IPS-NIHi11 (cell line): Measurements from ENCODE around the gene ARHGAP21.
"Not testable (repeated sequence)": the region's sequence is repeated elsewhere in the genome, so short reads cannot be mapped to it uniquely, and the experiment has no call there.

Experiments
- DNase-seq: peaks from one replicate; pipeline ENCODE4 v3.0.0; 2012; ENCODE audit warnings: mixed read lengths, low spot score

ARHGAP21 gene

DNA sequence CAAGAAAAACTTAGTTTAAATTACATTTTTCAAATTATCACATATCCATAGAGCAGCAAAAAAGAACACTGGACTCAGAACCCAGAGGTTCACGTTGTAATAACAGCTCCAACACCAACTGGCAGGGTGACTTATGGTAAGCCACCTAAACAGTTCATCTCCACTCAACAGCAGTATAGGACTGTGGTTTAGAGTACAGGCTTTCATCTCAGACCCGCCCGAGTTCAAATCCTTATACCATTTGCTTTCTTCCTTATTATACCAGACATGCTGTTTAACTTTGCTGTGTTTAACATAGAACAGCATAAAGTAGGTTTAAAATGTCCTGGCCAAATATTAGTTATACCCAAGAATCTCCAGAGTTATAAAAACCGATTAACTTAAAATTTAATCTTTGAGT, 97.9 kb downstream of the ARHGAP21 start:
- DNase-seq, result no peak

DNA sequence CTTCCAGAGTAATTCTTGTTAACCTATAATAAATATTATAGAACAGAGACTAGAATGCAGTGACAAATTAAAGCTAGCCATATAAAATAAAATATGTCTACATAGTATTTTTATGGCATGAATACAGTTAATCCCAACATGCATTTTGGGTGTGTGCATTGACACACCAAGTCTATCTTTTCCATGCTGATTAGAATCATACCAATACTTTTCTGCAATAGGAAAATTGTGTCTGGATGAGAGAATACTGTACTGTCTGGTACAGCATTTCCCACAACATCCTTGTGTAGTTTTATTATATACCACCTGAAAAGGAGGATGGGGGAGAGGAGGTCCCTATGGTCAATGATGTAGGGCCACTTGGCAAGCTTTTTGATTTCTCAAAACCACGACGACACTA, 100.3 kb downstream of the ARHGAP21 start:
- no peak for DNase-seq

DNA sequence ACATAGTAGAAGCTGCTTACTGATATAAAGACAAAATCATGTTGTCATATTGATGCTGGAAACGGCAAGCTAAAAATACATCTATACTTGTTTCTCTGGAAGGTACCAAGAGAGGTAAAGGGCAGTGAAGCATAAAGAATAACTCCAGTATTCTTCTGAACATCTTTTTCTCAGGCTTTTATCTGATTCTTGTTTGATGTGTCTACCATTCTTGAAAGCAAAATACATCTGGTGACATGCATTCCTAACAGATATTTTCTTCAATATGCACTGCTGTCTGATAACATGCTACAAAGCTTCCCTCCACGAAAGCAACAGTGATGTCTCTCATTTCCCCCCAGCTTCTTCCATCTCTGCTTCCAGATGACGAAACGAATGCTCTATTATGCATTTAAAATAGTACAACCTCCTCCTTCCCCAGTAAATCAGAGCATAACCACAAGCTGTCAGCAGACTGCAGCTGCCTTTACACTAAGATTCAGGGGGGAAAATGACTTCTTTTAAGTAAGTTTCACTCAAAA, 100.8 kb downstream of the ARHGAP21 start:
- DNase-seq, result no peak

DNA sequence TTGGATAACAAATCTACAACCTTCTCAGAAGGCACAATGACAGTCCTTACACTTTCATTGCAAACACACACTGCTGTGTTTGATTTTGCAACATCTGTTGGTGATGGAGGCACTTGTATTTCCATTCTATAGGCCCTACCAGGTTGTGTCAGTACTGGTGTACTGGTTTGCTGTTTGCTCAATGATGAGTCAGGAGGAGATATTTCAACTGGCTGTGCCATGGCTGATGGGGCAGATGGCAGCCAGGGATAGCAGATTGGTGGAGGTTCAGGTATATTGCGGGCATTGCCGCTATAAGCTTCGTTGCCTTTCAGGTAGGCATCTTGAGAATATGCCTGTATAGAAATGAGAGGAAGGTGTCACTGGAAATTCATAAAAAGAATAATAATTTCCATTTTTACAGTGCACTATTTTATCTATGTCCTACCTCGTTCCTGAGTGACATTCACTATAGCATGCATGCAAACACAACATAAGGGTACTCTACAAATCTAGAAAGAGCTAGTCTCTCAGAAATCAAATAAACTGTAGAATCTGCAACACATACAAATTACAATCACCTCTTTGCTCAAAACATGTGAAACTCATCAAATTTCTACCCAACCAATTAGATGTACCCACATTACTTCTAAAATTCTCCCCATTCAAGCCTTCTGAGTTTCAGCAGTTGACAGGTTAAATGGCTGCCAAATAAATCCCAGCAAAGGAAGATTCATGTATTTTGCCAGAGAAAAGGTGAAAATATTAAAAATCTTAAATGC, 102.5 kb downstream of the ARHGAP21 start:
- not testable (repeated sequence) for DNase-seq

DNA sequence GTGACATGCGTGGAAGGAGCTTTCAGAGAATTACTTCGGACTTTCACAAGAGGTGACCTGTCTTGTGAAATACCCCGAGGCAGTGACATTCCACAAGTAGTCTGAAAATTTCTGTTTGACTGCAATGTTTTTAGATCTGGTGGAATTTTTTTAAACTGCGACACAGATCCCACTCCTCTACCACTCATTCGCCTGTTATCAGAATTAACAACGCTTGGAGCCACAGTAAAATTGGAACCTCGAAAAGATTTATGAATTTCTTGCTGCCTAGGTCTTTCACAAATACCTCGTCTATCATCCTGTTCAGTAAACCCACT, 103.7 kb downstream of the ARHGAP21 start:
- not testable (repeated sequence) for DNase-seq

DNA sequence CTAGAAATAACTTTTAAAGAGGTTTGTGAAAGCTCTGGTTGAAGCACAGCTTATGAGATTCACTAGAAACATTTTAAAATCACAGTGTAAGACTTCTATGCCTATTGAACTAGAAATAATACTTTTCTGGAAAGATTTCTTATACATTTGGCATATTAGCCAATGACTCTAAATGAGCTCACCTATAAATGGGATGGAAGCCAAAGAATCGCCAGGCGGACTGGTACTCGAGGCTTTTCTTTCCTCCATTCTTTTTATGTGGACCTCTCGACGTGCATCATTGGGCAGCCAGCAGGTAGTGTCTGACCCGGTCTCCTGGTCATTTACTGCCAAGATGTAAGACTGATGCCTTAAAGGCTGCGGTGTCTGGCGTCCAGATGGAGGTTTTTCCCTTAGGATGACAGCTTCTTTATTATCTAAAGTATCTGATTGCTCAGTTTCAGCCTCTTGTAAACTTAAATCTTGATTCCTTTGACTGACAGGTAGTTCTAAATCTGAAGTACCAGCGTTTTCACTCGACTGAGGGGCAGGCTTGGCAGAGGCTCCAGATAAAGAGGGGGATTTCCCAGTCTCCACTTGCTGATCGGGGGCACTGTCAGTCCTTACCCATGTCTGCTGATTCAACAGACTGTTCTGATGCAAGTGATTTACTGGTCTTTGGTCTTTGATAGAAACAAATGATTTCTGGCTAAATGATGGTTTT, 104.2 kb downstream of the ARHGAP21 start:
- not testable (repeated sequence) for DNase-seq

DNA sequence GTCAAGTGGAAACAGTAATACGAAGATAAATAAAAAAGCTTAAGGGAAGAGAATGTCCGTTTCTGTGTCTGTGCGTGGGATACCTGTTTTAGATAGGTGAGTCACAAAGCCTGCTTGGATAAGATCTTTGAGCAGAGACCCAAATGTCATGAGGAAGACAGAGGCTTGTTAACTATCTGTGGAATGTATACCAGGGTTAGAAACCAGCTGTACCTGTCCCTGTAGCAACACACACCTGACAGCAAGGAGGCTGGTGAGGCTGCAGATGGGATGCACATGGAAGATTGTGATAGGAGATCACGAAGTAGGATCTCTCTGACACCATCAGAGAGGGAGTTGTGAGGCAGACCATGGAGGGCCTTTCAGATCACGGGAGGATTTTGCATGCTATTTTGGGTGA, 105.3 kb downstream of the ARHGAP21 start:
- no peak for DNase-seq

DNA sequence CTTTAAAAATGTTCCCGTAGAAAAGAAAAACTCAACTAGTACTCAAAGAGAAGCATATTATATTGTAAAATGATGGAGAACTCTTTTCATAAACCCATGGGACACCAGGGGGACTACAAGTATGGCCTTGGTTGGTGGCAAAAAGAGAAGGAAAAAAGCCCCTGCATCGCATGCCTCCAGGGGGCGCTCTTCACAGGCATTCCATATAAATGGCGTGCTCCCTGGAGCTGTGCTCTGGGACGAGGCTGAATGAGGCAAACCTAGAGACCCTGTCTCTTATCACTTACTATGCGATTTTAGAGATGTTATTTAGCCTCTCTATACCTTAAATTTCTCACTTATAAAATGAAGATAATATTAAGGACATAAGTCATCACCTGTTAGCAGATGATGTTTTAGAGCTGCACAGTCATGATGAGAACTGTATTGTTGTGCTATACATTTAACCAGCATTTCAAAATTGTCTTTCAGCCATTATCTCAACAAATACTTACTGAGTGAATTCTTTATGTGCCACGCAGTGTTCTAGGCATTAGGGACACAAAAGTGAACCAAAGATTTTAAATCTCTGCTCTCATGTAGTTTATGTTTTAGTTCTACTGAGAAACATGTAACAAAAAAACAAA, 105.8 kb downstream of the ARHGAP21 start:
- DNase-seq, result peak; percentile 68

DNA sequence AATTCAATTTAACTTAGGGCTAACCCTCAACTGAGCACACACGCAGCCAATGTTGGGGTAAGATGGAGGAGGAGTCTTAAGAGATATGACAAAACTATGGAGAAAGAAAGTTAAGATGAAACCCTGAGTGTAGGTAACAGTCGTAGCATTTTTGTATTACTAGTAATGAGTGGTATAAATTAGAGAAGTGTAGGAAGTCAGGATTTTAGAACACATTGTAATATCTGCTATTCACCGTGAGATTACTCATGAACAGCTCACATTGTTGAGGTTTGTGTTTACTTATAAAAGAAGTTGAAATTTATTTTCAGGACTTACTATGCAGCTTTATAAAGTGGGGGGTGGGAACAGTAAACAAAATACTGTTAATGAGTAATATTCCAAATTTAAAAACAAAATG, 107.2 kb downstream of the ARHGAP21 start:
- DNase-seq, result no peak

DNA sequence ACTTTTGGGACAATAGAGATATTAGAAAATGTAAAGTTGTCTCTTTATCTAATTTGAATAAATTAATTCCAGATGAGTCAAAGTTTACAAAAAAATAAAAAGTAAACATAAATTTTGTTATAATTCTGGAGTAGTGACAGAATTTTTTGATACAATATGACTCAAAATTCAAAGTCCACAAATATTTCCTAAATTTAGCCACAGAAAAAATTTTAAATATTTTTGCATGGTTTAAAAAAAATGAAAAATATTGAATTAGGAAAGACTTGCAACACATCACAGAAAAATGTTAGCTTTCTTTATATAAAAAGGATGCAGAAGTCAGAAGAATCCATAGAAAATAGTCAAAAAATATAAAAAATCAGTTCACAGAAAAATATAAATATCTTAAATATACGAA, 117.7 kb downstream of the ARHGAP21 start:
- DNase-seq, result no peak

DNA sequence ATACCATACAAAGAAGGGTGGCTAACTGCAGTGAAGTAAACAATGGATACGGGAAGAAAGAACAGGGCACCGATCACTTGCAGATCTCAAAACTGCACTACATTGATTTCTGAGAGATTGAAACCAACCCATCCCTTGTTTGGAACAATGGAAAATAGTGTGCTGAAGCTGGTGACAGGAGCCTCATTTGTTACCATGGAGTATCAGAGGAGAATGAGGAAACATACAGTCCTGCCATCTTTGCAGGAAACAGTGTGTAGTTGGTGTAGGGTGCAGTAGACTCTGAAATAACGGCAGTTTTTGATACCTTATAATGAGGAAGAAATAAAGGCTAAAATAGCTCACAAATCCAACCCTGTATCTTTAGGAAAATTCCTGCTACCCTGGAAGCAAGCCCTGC, 118.5 kb downstream of the ARHGAP21 start:
- no peak for DNase-seq

DNA sequence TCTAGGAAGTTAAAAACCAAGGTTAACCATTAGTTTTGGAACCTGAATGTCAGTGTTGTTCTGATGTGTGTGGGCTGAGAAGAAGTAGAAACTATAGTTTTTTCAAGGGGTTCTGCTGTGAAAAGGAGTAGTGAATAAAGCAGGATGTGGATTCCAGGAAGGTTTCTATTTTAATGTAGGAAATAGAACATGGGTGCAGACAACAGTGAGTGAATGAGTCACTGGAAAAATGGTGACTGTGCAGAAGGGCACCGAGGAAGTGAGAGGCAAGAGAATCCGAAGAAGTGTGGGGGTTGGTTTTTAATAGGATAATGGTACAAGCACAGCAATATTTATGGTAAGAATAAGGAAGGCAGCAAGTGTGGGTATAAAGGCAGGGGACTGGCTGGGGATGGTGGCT, 120.4 kb downstream of the ARHGAP21 start:
- DNase-seq, result no peak

DNA sequence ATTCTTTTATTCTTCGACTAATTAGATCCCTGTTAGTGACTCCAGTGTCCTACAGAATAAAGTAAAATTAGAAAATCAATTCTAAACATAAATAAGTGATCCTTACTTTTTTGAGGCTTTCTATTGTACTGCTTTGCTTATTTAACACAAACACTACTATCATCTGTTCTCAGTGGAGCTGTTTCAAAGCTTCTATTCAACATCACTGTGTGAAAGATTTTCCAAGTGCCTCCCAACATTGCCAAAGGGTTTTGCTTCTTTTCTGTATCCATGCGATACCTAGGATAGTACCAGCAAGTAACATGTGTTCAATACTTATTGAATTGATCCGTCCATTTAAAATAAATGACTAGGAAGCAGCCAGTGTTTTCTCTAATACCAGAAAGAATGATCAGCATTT, 125.7 kb downstream of the ARHGAP21 start:
- DNase-seq, result no peak

DNA sequence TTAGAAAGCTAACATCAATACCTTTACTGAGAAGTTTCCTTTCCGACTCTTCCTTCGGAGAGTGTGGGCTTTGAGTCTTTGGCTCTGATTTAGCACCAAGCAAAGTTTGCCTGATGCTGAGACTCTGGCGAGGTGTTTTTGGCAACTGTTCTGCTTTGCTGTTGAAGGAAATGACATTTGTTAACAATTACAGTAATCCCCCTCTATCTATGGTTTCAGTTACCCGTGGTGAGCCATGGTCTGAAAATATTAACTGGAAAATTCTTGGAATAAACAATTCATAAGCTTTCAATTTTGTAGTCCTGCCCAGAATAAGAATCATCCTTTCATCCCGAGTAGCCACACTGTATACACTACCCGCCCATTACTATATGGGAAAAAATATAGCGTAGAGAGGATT, 126.3 kb downstream of the ARHGAP21 start:
- DNase-seq, result no peak

DNA sequence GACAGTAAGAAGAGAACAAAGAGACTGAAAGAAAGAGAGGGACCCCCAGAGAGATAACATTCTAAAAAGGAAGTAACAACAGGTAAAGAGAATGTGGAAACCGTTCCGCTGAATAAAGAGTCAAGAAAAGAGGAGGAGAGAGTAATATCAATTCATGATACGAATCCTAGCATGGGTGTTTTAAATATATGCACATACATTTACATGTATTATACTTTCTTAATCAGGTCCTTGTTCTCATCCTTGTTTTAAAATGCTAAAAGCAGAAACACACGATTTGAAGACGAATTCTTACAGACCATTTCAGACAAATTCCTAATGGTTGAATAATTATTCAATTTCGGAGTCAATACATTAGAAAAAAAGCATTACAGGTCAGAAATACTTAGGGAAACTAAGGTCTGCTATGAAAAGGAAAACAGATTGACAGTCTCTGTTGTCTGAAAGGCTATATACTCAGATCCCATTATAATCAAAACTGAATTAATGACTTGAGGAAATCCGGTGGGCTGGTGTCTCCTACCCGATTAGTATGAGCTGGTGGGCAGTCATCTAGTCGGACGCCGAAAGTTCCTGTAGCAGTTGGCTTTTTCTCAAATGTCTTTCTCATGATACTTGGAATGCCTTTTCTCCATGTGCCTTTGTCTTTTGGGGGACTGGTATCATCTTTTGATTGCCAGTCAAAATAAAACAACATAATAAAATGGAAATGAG, 127.3 kb downstream of the ARHGAP21 start:
- DNase-seq, result no peak

DNA sequence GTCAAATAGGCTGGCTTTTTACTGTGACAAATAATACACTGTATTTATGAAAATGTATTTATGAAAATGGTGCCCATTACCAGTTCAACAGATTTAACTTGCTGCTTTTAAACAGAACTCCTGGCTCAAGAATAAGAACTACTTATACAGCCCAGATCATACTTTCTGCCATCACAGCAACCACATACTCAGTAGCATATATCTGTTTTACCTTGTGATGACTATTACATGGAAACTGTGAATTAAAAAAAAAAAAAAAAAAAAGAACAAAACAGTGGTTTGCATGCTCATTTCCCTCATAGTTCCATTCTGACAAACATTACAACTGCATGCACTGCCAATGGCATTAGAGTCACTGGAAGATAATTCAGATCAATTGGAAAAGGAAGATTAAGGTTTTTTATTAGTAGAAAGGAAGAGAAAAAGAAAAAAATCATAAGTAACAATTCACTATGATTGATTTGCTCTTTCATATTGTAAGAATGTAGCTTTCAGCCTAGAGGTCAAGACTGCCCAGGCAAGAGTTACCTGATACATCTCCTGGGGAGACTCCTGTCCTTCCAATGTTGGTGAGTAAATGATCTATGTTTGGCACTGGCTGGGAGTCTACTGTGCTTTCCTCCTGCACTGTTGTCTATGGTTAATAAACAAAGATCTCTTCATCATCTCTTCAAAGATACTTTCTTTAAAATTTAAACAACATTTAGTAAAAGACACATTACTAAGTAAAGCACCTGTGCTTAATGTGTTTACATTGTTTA, 132.8 kb downstream of the ARHGAP21 start:
- DNase-seq, result no peak

DNA sequence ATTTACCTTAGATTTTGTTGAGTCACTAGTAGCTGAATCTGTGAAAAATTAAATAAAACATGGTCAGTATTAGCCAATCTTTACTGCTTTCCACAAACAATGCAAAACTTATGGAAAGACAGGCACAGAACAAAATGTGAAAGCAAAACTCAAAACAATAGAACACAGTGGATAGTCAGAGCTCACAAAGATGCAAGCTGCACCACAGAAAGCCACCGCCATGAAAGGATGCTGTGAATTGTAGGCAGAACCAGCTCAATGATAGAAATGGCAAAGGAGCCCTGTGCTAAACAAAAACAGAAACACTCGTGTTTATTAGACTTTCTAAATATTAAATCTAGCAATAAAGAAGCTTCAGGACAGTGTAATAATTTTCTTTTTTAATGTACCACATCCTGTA, 134.4 kb downstream of the ARHGAP21 start:
- no peak for DNase-seq

DNA sequence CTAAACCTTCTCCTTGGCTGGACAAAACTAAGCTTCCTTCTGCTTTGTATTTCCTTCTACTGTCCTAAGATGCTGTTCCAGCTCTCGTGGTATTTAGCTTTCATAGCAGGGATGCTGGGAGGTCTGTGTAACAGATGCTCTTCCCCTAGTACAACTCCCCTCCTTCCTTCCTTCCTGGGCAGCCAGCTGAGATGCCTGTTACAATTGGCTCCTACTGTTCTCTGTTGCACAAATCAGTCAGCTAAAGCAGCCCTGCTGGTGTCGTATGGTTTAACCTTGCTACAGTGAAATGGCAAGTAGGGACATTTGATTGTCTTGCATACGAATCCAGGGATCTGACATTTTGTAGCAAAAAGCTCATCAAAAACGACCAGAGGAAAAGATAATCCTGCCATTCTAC, 143.8 kb downstream of the ARHGAP21 start:
- peak; percentile 68 for DNase-seq

DNA sequence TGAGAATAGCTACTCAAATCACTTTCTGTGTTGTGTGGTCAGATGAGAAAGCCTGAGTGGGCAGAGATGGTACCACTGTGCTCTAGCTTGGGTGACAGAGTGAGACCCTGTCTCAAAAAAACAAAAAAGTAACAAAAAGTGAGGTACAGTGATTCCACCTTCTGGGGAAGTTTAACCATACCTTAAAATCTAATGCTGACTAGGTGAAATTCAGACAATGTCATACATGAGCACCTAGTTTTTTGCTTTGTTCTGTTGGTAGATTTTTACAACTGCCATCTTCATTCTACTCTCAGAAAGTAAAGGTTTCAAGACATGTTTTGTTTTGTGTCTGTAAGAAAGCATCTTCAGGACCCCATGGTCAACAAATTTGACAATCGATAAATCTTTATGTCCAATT, 144.2 kb downstream of the ARHGAP21 start:
- DNase-seq, result no peak

DNA sequence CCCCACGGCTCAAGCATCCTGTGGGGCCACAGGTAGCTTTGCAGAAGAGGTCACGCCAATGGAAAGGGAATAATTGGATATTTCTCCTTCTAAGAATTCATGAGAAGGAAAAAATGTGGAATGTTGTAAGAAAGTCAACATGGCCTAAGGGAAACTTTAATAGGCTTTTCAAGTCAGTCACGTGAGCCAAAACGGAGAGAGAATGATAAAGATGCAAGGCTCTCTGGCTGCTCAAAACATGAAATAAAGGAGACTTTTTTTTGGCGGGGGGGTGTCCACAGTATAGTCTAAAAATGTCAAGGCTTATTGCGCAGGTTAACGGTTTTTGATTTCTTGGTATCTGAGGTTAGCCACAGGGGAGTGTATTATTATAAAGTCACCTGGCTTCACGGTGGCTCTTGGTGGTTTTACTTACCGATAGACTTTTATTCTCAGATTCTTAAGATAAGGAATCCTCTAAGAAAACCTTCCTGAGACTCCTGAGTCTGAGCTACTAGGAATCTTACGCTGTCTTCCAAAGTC, 148.1 kb downstream of the ARHGAP21 start:
- no peak for DNase-seq

DNA sequence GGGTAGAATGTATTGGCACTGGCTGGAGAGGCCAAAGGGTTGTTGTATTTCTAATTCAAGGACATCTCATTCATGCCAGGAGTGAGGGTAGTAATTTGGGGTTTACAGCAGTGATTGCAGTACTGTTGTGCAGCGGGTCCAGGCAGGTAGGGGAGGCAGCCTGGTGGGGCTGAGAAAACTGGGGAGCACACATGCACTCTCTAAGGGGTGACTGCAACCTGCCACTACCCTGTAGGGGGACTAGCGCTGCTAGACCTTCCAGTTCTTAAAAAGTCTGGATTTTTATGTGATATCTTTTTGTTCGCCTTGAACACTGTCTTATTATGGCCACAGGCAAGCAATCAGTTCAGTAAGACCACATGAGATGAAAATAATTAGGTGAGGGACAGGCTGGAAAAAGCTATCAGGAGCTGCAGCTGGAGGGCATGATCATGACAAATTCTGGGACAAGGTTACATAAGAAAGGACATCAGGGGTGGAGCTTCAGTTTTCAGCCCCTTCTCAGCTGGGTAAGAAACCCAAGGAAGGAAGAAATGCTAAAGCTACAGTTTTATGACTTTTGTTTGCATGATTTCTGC, 149.0 kb downstream of the ARHGAP21 start:
- no peak for DNase-seq
